ENCODE measurements around the gene FAM169A. TPM values are rescaled to one million over a fixed set of nuclear protein-coding genes. Genes with fewer than 3 reads are reported as not detected.

The FAM169A gene
- total RNA-seq, 4 donors from 2014 or later, result 0.17 to 2.3 (median 0.33) TPM; not detected in 1

GRCh38 chr5:74798977-74799911 is 66.9 kb downstream of the FAM169A start:
- no peak for TF ChIP-seq CTCF (IDR thresholded peaks at IDR 0.05; ENCODE audit: low read depth)

GRCh38 chr5:74787424-74787823 is 78.8 kb downstream of the FAM169A start:
- no peak for TF ChIP-seq CTCF (IDR thresholded peaks at IDR 0.05; ENCODE audit: low read depth)

- TF ChIP-seq CTCF (IDR thresholded peaks at IDR 0.05; ENCODE audit: low read depth), result no peak
Measured at GRCh38 chr5:74786851-74787250, 79.3 kb downstream of the FAM169A start.

GRCh38 chr5:74778609-74779008 is 87.6 kb downstream of the FAM169A start:
- TF ChIP-seq CTCF (IDR thresholded peaks at IDR 0.05; ENCODE audit: low read depth), result no peak

- no peak for TF ChIP-seq CTCF (IDR thresholded peaks at IDR 0.05; ENCODE audit: low read depth)
Measured at GRCh38 chr5:74772359-74772758, 93.8 kb downstream of the FAM169A start.

GRCh38 chr5:74767579-74767913 is 98.6 kb downstream of the FAM169A start:
- TF ChIP-seq CTCF (IDR thresholded peaks at IDR 0.05; ENCODE audit: low read depth), result no peak

- TF ChIP-seq CTCF (IDR thresholded peaks at IDR 0.05; ENCODE audit: low read depth), result no peak
Measured at GRCh38 chr5:74766849-74767578, 99.2 kb downstream of the FAM169A start, which contains the start of the genes GFM2 and NSA2. Gene GFM2 (minus strand): TSS chr5:74767117. CDS start chr5:74763742, 3,375 bp downstream. Gene NSA2 (plus strand): TSS chr5:74767249. CDS start chr5:74767361, 112 bp downstream.

Data from subcutaneous adipose tissue (tissue), 4 donors.